Tibial nerve (tissue), 4 donors: ENCODE measurements around the gene EMC1.

Experiments
- CTCF ChIP-seq, 5 experiments: fragments of 200-600 bp in 3 of 5; fragments of 450-650 bp in 2 of 5; sonication (generic) in 3 of 5; IDR thresholded peaks; one replicate each; pipeline ENCODE4 v1.5.1; 2016 to 2019; ENCODE audit warnings: antibody characterized with exemption in 5 of 5, mild to moderate bottlenecking in 3 of 5, moderate library complexity in 2 of 5
- EP300 ChIP-seq, 2 donors: sonication (generic); formaldehyde crosslinking; IDR thresholded peaks; one replicate each; pipeline ENCODE4 v1.6.1; 2017; ENCODE audit warnings: antibody characterized with exemption in 2 of 2, mild to moderate bottlenecking in 1 of 2
- POLR2A ChIP-seq, 2 donors: fragments of 450-650 bp; IDR thresholded peaks; one replicate each; pipeline ENCODE4 v1.6.1; 2017; ENCODE audit warnings: antibody characterized with exemption in 2 of 2, mild to moderate bottlenecking in 2 of 2, moderate library complexity in 2 of 2

GRCh38 chr1:19289244-19289643 lies 37.9 kb upstream of the EMC1 start:
- no peak for TF ChIP-seq CTCF (IDR thresholded peaks at IDR 0.05)
- TF ChIP-seq POLR2A (IDR thresholded peaks at IDR 0.05), result no peak
- TF ChIP-seq EP300 (IDR thresholded peaks at IDR 0.05), result no peak
